Measurements from ENCODE around the gene AUTS2. TPM values are rescaled to one million over a fixed set of nuclear protein-coding genes. Genes with fewer than 3 reads are reported as not detected.

The AUTS2 gene
- total and polyA plus RNA-seq, 9 of the 15 experiments (the other 6 are each of a cell fraction or from before 2014, with no cell fraction given), result 0.58 TPM; not detected in 8

GRCh38 chr7:70030745-70031144 lies 432.5 kb downstream of the AUTS2 start (continued):
- no peak for TF ChIP-seq CLOCK (CRISPR knock-in tag; IDR thresholded peaks at IDR 0.05; ENCODE audit: borderline replicate concordance)
- no peak for TF ChIP-seq SNIP1 (IDR thresholded peaks at IDR 0.05; ENCODE audit: low read depth)
- no peak for TF ChIP-seq HMBOX1 (IDR thresholded peaks at IDR 0.05)
- TF ChIP-seq TCF3 (CRISPR knock-in tag; IDR thresholded peaks at IDR 0.05), result no peak

- Histone ChIP-seq H4K20me1 (replicated peaks; ENCODE audit: control insufficient read depth, insufficient read depth, low read length) (no peaks in the 10 kb centered on the region), H3K9ac (ENCODE audit: insufficient read depth in 1 of 2, low read depth in 2 of 2, low read length in 2 of 2) (no peak overlapping the region), H3K4me3 (no peak overlapping the region), H3K27me3 (ENCODE audit: control insufficient read depth in 2 of 2, insufficient read depth in 2 of 2, low read length in 2 of 2) (no peaks in the 10 kb centered on the region), H3K36me3 (ENCODE audit: control insufficient read depth, insufficient read depth, low read length) (no peaks in the 10 kb centered on the region), H3K4me1 (replicated peaks in 1 of 2; ENCODE audit: control insufficient read depth in 2 of 2, insufficient read depth in 2 of 2, low read length in 2 of 2) (no peaks in the 10 kb centered on the region), H3K79me2 (ENCODE audit: control insufficient read depth, insufficient read depth, low read length) (no peaks in the 10 kb centered on the region), H3K4me2 (ENCODE audit: insufficient read depth, low read length) (no peak overlapping the region), H2AFZ (ENCODE audit: low read depth, low read length) (no peak overlapping the region), H3K27ac (ENCODE audit: extremely low read depth, low read depth, low read length) (no peak overlapping the region), H3K9me3 (replicated peaks; ENCODE audit: control insufficient read depth, insufficient read depth, low read depth, low read length) (no peaks in the 10 kb centered on the region), H3K9me1 (ENCODE audit: control insufficient read depth, insufficient read depth, low read length) (no peaks in the 10 kb centered on the region)
- ChIA-PET POLR2A (no interaction called here), CTCF (ENCODE audit: low intra/inter-chr PET ratio) (no interaction called here)
- ATAC-seq, result no peak
- no peak for FAIRE-seq
- intact Hi-C loops (cut with micrococcal nuclease), result no loop called here
- DNase-seq (ENCODE audit: extremely low read depth in 1 of 4, low spot score in 3 of 4), result no peak
- in situ Hi-C loops (cut with MboI), result no loop called here
- BruUV-seq (replicated peaks), result no TSS peak
- 2% methylated on average over 4 of the region's 4 CpGs for WGBS (ENCODE audit: insufficient coverage, low coverage, missing lambda C conversion rate)
- no peak for TF ChIP-seq ZZZ3 (IDR thresholded peaks at IDR 0.05)
- no peak for TF ChIP-seq TARDBP (IDR thresholded peaks at IDR 0.05)
- no peak for TF ChIP-seq USF2 (CRISPR knock-in tag; IDR thresholded peaks at IDR 0.05)
- TF ChIP-seq ASH1L (IDR thresholded peaks at IDR 0.05; ENCODE audit: borderline replicate concordance, low read depth, partially characterized antibody), result no peak
- TF ChIP-seq HEY1 (CRISPR knock-in tag; IDR thresholded peaks at IDR 0.05; ENCODE audit: borderline replicate concordance), result no peak
- TF ChIP-seq ZNF184 (CRISPR knock-in tag; IDR thresholded peaks at IDR 0.05), result no peak
- no peak for TF ChIP-seq NFE2 (IDR thresholded peaks at IDR 0.05; ENCODE audit: low read depth)
- TF ChIP-seq NFIX (CRISPR knock-in tag; IDR thresholded peaks at IDR 0.05; ENCODE audit: low read depth), result no peak
- TF ChIP-seq MNT (conservative IDR thresholded peaks at IDR 0.05), result no peak
- no peak for TF ChIP-seq HBP1 (CRISPR knock-in tag; IDR thresholded peaks at IDR 0.05)
- TF ChIP-seq POLR2G (IDR thresholded peaks at IDR 0.05; ENCODE audit: low read depth, low read length), result no peak
These were observed 433.0 kb downstream of the AUTS2 start for GRCh38 chr7:70031245-70031644.
